Fibroblast of mammary gland (primary cell): ENCODE results near the gene NTM.

Source experiments
- DNase-seq: peaks from one replicate; pipeline ENCODE4 v3.0.0-alpha.2; 2010; ENCODE audit warnings: low read depth
- H3K4me3 ChIP-seq: 2 replicates; pipeline ENCODE4 v1.5.1; 2011; ENCODE audit warnings: low read depth, mild to moderate bottlenecking, low read length, moderate library complexity; ENCODE audit not compliant: control insufficient read depth
- TF ChIP-seq, protein P1 (sequence below): conservative IDR thresholded peaks from 2 replicates; pipeline ENCODE4 v1.5.1; 2011; ENCODE audit warnings: low read depth, low read length, inconsistent platforms; ENCODE audit not compliant: control insufficient read depth, insufficient read depth

Gene NTM

DNA sequence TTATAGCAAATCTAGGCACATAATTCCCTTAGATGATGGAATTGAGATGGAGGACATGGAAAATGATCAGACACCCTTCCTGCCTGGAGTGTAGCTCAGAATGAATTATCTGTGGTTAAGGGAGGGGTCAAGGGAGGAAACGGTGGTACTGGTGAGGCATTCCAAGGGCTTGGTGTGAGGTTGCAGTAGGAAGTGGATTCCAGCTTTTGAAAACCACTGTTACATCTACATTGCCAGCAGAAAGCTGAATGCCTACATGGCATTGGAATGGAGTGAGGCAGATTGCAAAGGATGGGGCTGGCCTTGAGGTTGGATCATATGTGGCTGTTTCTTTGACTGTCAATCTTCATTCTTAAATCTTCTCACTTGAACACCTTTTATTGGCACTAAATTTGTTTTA is 684.4 kb downstream of the NTM start:
- no peak overlapping the region for H3K4me3 ChIP-seq
- DNase-seq: peak; percentile 65
- TF ChIP-seq, protein P1, sequence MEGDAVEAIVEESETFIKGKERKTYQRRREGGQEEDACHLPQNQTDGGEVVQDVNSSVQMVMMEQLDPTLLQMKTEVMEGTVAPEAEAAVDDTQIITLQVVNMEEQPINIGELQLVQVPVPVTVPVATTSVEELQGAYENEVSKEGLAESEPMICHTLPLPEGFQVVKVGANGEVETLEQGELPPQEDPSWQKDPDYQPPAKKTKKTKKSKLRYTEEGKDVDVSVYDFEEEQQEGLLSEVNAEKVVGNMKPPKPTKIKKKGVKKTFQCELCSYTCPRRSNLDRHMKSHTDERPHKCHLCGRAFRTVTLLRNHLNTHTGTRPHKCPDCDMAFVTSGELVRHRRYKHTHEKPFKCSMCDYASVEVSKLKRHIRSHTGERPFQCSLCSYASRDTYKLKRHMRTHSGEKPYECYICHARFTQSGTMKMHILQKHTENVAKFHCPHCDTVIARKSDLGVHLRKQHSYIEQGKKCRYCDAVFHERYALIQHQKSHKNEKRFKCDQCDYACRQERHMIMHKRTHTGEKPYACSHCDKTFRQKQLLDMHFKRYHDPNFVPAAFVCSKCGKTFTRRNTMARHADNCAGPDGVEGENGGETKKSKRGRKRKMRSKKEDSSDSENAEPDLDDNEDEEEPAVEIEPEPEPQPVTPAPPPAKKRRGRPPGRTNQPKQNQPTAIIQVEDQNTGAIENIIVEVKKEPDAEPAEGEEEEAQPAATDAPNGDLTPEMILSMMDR: no peak

DNA sequence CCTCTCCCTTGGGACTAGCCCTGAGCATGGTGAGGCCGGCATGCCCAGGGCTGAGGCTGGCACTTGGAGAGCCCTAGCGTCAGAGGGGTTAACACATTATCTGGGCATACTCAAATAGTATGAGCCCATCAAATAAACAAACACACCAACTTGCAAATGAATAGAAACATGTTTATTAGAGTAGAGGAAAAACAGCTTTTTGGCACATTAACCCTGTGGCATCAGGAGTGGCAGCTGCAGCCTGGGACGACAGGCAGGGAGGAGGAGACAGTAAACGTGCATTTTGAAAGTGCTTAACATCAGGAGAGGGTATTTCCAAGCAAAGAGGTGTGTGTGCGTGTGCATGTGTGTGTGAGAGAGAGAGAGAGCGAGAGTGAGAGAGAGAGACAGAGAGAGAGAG is 684.9 kb downstream of the NTM start:
- no peak for DNase-seq
- TF ChIP-seq, protein P1: no peak
- no peak overlapping the region for H3K4me3 ChIP-seq

DNA sequence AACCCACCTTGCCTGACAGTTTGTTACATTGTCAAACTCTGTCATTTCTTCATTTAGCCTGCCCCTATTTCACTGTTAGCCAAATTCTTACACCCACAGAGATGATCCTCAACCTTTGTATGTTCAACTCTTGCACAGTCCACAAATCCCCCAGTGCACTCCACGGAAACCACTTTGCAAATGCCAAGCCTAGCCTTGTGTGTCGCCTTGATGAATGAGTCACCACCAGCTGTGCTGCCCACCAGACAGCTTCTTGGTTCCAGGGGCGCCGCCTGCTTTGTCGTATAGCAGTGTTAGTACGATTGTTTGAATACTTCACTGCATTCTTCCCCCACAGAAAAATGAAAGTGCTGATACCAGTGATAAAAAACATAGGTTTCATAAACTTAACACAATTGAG is 686.3 kb downstream of the NTM start:
- H3K4me3 ChIP-seq: no peak overlapping the region
- TF ChIP-seq, protein P1: no peak
- peak; percentile 70 for DNase-seq

DNA sequence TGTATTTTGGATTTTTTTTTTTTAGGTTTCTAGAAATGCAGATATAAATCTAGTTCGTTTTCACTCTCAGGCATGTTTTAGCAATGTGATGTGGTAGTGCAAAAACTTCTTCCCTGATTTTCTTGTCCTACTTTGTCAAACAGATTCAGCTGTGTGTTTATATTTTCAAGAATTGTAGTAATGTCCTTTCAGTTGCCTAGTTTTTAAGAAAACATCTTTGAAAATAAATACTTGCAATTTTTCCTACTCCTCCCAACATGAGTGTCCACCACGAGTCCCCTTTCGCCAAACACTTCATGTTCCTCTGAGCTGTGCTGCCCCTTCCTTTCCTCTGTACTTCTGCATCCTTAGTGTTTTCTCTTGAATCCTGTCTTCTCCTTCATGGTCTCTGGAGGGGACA is 686.9 kb downstream of the NTM start:
- no peak for DNase-seq
- no peak overlapping the region for H3K4me3 ChIP-seq
- TF ChIP-seq, protein P1: no peak

DNA sequence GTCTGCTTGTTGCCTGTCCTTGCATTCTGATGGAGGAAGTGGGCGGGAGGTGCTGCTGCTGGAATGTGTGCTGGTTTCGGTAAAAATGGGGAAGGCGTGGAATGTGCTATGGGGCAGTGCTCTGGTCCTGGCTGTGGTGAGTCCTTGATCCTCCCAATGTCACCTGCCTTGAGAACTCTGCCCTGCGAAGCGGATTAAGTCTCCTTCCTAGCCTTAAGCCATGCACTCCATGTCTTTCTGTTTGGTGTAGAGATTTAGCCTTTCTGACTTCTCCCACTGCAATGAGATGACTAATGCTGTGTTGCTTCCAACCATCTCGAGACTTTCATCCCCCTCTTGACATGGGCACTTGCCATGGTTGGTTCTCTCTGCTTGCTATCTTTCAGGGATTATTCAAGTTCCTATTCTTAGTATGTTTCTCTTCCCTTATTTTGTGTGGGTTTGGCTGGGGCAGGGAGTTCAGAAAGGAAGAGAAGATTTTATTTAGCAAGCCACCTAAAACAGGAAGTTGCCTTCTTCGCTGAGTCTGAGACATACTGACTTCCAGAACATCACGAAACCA is 687.9 kb downstream of the NTM start:
- DNase-seq: peak; percentile 30
- TF ChIP-seq, protein P1: no peak
- no peak overlapping the region for H3K4me3 ChIP-seq

DNA sequence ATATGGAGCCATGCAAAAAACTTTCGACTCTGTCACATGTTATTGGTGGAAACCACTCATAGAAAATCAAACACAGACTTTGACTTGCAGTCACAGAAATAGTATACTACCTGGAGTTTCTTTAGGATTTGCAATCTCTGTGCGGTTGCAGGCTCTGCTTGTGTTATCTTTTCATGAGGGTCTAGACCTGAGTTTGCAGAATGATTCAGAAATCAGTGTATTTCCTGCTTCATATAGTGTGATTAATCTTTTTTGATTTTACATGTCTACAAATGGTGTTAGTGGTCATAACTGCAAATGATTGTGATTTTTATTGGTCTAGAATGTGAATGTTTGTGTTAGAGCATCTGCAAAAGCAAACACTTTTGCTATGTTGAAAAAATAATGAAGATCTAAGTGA is 690.2 kb downstream of the NTM start:
- TF ChIP-seq, protein P1: no peak
- H3K4me3 ChIP-seq: no peak overlapping the region
- DNase-seq: no peak

DNA sequence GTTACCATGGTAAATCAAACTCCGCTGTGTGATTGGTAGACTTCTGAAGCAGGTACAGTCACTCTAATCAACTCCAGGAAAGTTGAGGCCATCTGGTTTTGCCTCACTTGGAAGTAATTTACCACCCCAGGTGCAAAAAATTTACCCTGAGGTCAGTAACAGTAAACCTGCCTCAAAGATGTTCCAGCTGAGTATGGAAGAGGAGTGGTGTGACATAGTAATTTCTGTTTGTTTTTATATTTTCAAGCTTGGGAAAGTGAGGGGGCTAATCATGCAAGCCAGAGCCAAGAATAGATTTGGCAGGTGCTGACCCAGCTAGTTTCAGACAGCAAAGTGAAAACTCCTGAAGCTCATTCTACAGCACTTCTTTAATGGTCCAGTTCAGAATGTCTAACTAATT is 691.6 kb downstream of the NTM start:
- TF ChIP-seq, protein P1: no peak
- DNase-seq: peak; percentile 10
- H3K4me3 ChIP-seq: no peak overlapping the region
